Measurements from ENCODE around the gene SHISA8.

SHISA8 gene

DNA sequence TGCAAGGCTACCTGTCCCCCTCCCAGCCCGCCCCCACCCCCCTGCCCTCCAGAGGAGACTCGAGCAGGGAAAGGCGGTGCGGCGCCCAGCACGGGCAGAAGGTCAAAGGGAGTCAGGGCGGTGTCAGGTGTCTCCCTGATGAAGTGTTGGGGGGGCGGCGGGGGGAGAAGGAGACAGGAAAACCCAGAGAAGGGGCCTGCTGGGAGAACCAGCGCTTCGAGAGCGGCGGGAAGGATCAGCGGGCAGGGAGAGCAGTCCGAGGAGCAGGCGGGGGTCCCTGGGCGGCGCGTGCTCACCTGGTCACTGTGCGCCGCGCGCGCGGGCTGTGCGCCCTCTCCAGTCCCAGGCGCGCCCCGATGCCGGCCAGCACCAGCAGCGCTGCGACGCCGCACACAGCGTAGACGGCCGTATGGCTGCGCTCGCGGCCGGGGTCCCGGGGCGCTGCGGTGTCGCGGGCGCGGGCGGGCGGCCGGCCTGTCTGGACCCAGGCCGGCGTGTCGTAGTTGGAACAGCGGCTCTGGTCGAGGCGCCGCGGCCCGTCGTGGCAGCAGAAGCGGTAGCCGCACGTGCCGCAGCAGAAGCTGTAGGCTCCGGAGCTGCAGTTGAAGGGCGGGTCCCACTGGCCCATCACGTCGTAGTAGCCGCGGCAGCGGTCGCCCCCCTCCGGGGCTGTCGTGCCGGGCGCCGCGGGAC lies 886 bp downstream of the SHISA8 start:
- no peak for DNase-seq

DNA sequence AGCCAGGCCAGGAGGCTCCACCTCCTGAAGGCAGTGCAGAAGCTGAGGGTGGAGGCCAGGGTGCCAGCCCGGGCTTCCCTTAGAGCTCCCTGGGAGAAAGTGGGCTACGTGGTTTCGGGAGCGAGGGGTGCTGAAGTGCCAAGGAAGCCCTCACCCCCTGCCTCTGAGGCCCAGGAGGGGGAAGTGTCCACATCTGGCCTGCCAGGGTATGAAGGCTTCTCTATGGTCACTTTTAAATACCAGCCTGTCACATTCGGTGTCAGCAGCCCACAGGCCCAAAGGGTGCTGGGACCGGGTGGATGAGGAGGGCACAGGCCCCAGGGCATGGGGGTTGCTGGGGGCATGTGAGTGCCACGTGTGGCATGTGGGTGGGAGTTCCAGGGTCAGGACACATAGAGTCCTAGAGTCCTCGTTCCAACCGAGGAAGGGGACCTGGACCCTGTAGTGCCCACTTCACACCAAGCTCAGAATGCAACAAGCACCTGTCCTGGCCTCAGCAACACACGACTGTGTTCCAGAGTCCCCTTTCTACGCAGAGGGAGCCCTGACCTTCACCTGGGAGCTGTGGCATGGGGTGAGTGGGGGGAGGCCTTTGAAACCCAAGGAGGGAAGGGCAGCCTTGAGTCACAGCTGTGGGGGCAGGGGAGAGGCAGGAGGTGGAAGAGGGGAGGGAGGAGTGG lies 1.7 kb downstream of the SHISA8 start:
- DNase-seq: no peak

DNA sequence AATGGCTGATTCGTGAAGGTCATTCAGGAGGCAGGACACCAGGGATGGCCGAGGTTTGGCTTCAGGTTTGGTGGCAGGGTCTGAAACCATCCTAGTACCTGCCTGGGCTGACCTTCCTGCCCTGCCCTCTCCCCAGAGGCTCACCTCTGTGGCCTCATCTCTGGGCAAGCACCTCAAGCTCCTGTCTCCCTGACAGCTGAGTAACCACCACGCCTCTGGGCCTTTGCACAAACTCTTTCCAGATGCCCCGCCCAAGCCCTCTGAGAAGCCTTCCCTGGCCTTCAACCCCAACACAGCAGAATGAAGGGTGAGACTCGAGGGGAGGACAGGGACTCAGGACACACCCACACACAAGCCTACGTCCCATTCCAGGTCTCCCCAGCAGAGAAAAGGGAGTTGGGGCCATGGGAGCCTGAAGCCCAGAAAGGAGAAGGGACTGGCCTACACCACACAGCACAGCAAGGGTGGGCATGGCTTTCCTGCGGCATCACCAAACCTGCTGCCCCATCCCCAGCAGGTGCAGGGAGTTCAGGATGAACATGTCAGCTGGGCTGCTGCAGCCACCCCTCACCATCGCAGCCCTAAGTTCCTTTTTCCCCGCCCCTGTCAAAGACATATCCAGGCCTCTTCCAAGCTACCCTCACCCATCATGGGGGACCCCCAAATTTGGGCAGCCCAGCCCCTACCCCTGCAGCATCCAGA lies 2.4 kb downstream of the SHISA8 start:
- DNase-seq: no peak

GRCh38 chr22:41911001-41911611 lies 3.8 kb downstream of the SHISA8 start:
- no peak for DNase-seq

DNA sequence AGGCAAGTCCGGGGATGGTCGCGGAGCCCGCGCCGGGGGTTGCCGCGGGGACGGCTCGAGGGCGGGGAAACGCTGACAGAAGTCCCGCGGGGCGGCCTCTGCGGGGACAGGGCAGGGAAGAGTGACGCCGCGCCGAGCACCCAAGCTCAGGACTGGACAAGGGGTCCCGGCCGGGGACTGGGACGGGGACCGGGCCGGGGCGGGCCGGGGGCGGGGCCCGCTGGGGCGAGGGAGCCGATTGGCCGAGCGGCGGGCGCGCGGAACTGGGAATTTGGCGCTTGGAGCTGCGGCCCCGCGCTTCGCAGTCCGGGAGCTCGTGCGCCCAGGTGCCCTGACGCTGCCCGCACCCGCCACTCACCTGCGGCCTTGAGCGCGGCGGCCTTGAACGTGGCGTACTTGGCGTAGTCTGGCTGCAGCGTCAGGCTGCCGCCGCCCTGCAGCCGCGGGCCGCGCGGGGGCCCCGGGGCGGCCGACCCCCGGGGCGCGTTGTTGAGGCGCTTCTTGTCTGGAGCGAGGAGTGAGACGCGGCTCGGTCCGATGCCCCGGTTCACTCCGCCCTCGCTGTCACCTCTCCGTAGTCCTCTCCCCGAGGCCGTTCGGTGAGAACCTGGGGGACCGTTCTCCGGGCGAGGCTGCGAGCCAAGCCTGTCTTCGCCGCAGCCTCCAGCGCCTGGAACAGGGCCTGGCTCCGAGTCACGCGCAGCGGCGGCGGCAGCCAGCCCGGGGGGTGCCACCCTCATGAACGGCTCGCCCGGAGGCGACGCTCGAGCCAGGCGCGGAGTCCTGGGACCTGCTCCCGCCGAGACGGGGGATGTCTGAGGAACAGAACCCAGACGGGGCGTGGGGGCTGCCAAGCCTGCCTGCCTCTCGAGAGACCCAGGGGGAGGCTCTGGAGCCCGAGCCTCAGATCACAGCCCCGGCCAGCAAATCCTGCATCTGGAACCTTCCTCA lies 4.5 kb downstream of the SHISA8 start:
- no peak for DNase-seq

DNA sequence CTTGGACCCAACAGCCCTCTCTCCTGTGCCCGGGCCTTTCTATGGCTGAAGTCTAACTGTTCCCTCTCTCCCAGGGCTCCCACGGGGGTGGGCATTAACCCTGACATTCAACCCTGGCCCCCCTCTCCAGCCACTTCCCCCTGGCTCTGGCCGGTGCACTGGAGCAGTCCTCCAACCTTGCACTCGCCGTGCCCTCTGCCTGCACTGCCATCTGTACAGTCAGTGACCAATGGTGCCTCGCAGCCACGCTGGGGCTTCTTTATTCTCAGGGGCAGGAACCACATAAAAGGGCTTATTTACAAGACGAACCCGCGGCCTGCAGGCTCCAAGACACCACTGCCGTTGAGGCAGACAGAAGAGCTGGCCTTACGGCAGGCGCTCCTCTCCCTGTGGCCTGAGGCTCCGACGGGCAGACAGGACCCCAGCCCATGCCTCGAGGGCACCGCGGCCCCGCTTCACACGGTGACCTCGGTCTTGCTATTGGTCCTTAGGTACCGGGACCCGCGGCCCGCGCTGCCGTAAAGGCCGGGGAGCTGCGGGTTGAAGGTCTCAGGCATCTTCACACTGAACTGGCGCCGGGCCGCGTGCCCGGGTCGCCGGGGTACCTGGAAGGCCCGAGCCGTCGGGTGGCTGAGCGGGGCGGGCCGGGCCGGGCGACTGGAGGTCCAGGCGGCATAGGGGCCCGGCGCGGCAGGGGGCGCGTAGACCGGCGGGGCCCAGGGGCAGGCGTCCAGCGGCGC lies 5.4 kb downstream of the SHISA8 start:
- no peak for DNase-seq

DNA sequence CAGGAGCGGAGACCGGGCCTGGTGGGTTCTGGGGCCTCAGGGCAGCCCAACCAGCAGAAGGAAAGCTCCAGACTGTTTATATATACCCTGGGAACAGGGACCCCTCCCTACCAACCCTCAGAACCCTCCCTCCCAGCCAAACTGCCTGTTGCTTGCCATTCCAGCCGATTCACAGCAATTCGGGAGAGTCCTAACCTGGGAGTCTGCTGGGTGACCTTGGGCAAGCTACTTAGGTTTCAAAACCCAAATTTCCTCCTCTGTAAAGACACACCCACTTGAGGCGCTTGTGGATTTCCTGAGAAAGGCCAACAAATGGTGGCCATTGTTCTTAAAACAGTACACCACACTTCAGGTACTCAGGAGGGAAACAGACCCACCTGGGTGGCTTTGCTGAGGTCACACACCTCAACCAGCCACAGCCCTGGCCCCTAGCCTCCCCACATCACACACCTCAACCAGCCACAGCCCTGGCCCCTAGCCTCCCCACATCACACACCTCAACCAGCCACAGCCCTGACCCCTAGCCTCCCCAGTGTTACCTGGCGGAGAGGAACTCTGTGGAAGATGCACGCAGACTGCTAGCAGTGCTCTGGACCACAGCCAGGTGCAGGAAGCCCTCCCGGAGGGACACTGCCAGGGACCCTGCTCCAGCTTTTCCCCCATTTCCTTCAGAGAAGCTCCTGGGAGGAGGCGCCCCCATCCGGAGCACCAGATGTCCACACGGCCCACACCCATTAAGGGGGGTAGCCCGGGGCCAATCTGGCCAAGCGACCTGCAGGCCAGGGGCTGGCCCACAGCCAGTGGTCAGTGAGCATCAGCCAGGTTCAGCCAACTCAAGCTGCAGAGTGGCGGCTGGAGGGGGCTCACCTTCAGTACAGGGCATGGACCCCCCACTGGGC lies 6.2 kb downstream of the SHISA8 start:
- no peak for DNase-seq

DNA sequence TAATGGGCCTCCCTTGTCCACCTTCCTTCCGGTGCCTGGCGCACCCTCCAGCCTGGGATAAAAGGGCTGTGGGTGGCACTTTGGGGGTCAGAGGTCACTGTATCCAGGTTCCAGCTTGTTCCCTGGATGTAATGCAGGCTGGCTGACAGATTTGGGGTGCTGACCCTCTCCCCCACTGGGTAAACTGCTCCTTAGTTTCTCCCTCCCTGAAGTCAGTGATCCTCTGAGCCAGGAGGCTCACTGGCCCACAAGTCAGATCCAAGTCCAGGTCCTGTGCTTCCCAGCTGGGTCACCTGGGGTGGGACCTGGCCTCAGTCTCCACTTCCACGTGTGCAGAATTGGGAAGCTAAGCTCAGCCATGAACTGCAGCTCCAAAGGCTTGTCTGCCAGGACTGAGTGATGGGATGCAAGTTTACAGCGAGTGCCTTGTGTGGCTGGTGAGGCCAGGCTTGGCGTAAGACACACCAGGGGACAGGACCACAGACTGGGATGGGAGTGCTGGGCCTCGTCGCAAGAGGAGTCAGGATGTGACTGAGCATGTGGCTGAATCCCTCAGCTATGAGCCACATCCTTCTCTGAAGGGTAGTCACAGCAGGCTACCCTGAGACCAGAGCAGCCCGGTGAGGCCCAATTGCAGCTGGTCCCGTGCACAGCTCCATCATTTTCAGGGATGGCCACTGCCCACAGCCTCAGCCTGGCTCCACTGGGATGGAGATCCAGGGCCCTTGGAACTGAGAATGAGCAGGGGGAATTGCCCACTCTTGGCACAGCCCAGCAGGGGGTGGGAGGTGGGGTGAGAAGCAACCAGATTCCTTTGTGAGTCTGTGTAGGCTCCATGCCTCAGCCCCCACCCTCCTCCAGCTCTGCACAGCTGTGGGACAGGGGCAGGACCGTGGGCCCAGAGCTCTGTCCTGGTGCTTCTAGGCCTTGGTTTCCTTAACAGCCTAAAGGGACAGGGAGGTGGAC lies 7.2 kb downstream of the SHISA8 start:
- no peak for DNase-seq

DNA sequence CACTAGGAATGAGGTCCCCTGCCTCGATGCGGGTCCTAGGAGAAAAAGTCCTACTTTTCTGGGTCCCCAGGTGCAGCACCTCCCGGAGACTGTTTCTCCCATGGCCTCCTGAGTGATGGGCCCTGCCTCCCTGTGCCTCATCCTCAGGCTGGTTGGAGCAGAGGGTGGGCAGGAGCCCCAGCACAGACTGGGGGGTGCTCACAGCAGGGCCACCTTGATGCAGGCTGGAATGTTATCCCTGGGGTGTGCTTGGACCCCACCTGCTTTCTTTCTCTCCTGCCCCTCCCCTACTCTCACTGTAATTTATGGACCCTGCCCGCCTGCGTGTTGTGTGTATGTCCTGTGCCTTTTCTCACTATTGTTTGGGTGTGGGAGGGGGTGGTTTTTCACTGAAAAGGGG lies 8.1 kb downstream of the SHISA8 start:
- no peak for DNase-seq

DNA sequence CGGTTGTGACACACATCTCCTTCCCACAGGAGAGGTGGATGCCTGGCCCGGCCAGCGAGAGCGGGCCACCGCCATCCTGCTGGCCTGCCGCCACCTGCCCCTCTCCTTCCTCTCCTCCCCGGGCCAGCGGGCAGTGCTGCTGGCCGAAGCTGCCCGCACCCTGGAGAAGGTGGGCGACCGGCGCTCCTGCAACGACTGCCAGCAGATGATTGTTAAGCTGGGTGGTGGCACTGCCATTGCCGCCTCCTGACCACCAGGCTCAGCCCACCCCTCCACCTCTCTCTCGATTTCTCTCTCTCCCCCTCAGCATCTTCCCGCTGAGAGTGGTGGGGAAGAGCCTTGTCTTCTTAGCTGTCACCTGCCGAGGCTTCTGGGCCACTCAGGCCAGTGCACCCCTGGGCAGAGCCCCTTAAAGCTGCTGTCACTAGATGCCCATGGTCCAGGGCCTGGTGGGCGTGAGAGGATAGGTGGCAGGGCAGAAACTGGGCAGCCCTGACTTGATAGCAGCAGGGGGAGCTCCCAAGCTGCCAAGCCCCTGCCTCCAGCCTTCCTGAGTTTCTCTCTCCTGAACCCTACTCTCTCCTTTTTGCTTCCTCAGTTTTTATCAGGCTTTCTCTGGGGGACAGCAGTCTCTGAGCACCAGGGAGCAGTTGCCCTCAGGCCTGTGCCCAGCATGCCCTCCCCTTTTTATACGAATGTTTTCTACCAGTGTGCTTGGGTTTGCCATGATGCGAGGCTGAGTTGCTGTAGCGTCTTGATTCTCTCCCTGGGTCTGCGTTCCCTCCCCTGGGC lies 9.3 kb downstream of the SHISA8 start:
- DNase-seq: no peak

- DNase-seq: no peak
These were observed 10.1 kb downstream of the SHISA8 start for GRCh38 chr22:41904450-41905410.

DNA sequence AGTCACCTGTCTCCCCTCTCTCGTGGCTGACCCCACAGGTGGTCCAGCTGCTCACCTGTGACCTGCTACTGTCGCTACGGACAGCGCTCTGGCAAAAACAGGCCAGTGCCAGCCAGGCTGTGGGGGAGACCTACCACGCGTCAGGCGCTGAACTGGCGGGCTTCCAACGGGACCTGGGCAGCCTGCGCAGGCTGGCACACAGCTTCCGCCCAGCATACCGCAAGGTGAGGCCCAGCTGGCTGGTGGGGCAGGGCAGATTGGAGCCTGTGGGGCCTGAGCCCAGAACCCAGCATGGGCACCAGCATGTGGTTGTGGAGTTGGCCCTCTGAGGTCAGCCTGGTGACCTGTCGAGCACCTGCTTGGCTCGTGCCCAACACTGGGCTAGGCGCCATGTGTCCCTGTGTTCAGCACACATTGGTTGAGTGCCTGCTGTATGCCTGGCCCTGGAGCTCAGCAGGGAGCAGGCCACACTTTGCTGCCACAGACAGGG lies 11.9 kb downstream of the SHISA8 start:
- peak; percentile 30 for DNase-seq

- DNase-seq: no peak
These were observed 12.9 kb downstream of the SHISA8 start for GRCh38 chr22:41902016-41902415.

DNA sequence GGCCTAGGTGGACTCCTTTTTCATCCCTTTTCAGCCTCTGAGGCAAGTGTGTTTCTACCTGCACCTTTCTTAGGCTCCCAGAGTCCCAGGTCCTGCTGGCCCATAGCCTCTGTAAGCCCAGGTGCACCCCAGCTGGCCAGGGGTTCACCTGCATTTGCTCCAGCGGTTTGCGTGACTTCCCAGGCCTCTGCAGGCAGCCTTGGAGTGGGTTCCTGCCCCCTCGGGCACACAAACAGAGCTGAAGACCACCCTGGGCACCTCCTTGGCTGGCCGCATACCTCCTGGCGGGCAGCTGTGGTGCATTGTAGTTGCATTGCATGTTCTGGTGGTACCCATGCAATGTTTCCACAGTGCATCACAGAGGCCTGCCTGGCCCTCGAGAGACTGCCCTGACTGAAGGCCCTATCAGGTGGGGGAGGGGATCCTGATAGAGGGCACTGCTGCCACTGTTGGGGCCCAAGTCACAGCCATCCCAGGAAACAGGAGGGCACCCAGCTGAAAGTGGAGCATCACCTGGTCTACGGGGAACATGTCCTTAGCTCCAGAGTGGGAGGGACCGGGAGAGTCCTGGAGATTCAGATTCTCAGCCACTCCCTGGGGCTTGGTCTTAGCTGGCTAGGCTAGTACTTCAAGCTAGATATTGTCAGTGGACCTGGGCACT lies 14.1 kb downstream of the SHISA8 start:
- DNase-seq: no peak

DNA sequence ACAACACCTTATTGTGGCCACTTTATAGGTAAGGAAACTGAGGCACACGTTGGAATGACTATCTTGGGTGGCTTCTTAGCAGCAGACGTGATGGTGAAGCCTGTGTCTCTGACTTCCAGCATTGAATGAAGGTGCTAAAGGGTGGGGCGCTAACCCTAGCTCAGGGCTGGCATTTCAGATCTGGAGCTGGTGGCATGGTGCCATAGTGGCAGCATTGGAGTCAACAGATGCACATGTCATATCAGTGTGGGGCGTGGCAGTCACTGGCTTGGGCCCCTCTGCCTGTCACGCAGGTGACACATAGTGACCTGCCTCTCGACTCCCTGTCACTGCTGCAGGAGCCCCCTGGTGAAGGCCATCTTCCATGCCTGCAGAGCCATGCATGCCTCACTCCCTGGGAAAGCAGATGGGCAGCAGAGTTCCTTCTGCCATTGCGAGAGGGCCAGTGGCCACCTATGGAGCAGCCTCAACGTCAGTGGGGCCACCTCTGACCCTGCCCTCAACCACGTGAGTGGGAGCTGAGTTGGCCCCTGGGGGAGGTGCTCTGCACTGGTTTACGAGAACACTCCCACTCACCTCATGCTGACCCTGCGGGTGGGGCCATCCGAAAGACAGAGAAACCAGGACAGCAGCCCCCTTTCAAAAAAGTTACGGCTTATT lies 14.8 kb downstream of the SHISA8 start:
- no peak for DNase-seq

DNA sequence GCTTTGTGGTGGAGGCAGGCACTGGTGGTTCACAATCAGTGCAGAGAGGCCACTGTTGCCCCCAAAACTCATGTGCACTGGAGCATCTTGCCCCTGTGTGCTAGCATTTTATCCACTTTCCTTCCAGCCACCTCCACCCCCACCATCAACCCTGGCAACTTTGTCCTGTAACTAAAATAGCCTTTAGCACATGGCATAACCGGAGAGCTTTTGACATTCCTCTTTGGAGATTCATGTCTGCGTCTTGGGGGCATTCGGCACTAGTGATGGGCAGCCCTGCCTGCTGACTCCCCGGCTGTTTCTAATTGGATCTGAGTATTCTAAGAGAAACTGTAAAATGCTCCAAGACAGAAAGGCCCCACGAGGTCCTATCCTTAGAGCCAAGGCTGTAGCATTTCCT lies 15.8 kb downstream of the SHISA8 start:
- no peak for DNase-seq

Data from DMS79 treated with DMSO at 0.1 percent for 48 hours (cell line).